Spleen (tissue), 13 donors: Measurements from ENCODE around the gene MRPL47. TPM values are rescaled to one million over a fixed set of nuclear protein-coding genes. Genes with fewer than 3 reads are reported as not detected.

ENCODE experiments used
- DNase-seq: peaks from one replicate; pipeline ENCODE4 v3.0.0-alpha.2; 2020
- H3K27ac ChIP-seq, 8 donors: fragments of 200-600 bp; sonication (generic) in 7 of 8; 1 replicate in 4 of 8; 2 replicates in 4 of 8; pipeline versions ENCODE4 v1.5.0 to v1.8.0; 2016 to 2021; ENCODE audit warnings: inconsistent platforms in 4 of 8, mild to moderate bottlenecking in 4 of 8, moderate library complexity in 1 of 8
- H3K27me3 ChIP-seq, 7 donors: fragments of 200-600 bp; sonication (generic) in 6 of 7; replicated peaks in 1 of 7; 1 replicate in 4 of 7; 2 replicates in 3 of 7; pipeline versions ENCODE4 v1.5.0 to v1.8.0; 2016 to 2021; ENCODE audit warnings: inconsistent platforms in 3 of 7, mild to moderate bottlenecking in 1 of 7
- H3K36me3 ChIP-seq, 6 donors: fragments of 200-600 bp; sonication (generic) in 5 of 6; 1 replicate in 4 of 6; 2 replicates in 2 of 6; pipeline versions ENCODE4 v1.5.0 to v1.8.0; 2016 to 2021; ENCODE audit warnings: inconsistent platforms in 2 of 6
- H3K4me1 ChIP-seq, 6 donors: fragments of 200-600 bp; sonication (generic) in 5 of 6; 1 replicate in 3 of 6; 2 replicates in 3 of 6; pipeline versions ENCODE4 v1.5.0 to v1.8.0; 2016 to 2021; ENCODE audit warnings: inconsistent platforms in 3 of 6
- H3K4me3 ChIP-seq, 8 donors: fragments of 200-600 bp; sonication (generic) in 7 of 8; 1 replicate in 4 of 8; 2 replicates in 4 of 8; pipeline versions ENCODE4 v1.5.0 to v1.8.0; 2016 to 2021; ENCODE audit warnings: inconsistent platforms in 4 of 8, mild to moderate bottlenecking in 4 of 8, moderate library complexity in 2 of 8
- H3K9me3 ChIP-seq, 8 donors: fragments of 200-600 bp; sonication (generic) in 7 of 8; 1 replicate in 4 of 8; 2 replicates in 4 of 8; pipeline versions ENCODE4 v1.5.0 to v1.8.0; 2016 to 2021; ENCODE audit warnings: inconsistent platforms in 4 of 8
- CTCF ChIP-seq, 11 experiments: fragments of 200-600 bp in 7 of 11; fragments of 450-650 bp in 4 of 11; sonication (generic) in 4 of 11; IDR thresholded peaks in 8 of 11; conservative IDR thresholded peaks in 3 of 11; 1 replicate in 7 of 11; 2 replicates in 4 of 11; pipeline versions ENCODE4 v1.4.0 to v1.8.0; 2016 to 2021; ENCODE audit warnings: antibody characterized with exemption in 11 of 11, inconsistent platforms in 4 of 11, mild to moderate bottlenecking in 1 of 11
- POLR2A ChIP-seq, 3 donors: fragments of 450-650 bp; IDR thresholded peaks; one replicate each; pipeline ENCODE4 v1.5.1; 2017; ENCODE audit warnings: antibody characterized with exemption in 3 of 3, mild to moderate bottlenecking in 1 of 3
- POLR2AphosphoS5 ChIP-seq, 3 donors: sonication (generic); formaldehyde crosslinking; IDR thresholded peaks; one replicate each; pipeline ENCODE4 v1.5.1; 2017; ENCODE audit warnings: antibody characterized with exemption in 3 of 3
- WGBS, 5 donors: extraction: QIAGEN DNeasy Blood & Tissue Kit in 3 of 5; methylation state at CpG; one replicate each; pipeline versions ENCODE4 v1.1.5 to v1.1.7; 2013 to 2018; 5-methylcytosine and 5-hydroxymethylcytosine counted together
- intact Hi-C: fragments of 100-400 bp; cut with DNase I; formaldehyde crosslinking; loops from one replicate; pipeline ENCODE4 v1.15.0; 2023; ENCODE audit warnings: low total_unique reads
- long read RNA-seq, 2 donors: transcript quantifications; one replicate each; lab custom pipeline, GENCODE V29; 2026
- polyA plus RNA-seq, 3 donors: library from polyadenylated mRNA; stranded (reverse); fragments of 200-250 nt; gene quantifications; one replicate each; pipeline ENCODE4 v1.2.1, GENCODE V29; 2013
- total RNA-seq, 7 donors: library from RNA; depleted of rRNA in 3 of 7; stranded (reverse); fragments of >200 nt in 3 of 7; fragmentation: NEBNext Ultra II Directional in 4 of 7; extraction: Animal tissue kit (Norgen Biotek cat#: 25700) in 4 of 7; gene quantifications; one replicate each; pipeline versions ENCODE4 v1.1.0 to v1.2.1, GENCODE V29; 2016 to 2021
- donor health status: healthy with polysubstance abuse.
- donor health status: DM: no; HTN: no; CAD: no; lungs with moderate emphysema.
- donor health status: DM: no; HTN: no; CAD: no.
- donor health status: Bipolar disorder and iron deficiency.
- donor health status: healthy.
- donor health status: DM: no; HTN: no; CAD: no.
- donor health status: DM: yes; HTN: yes; CAD: no.

The MRPL47 gene
- total RNA-seq (10 to 100 TPM; 17.8 to 23.8 (median 19.5) TPM), polyA plus RNA-seq (10 to 100 TPM; 34.3 to 43.2 (median 42.3) TPM)
- long read RNA-seq, donor 1, transcript MRPL47-203 (7 exons, 1,370 nt): major isoform, 27 of 30 reads
- long read RNA-seq, donor 1, partial matches to known transcripts: 0 of 30 reads
- long read RNA-seq, donor 1, other reads (novel, unspliced or antisense): 0 of 30 reads
- long read RNA-seq, donor 2, transcript MRPL47-203 (7 exons, 1,370 nt): major isoform, 19 of 20 reads
- long read RNA-seq, donor 2, partial matches to known transcripts: 0 of 20 reads
- long read RNA-seq, donor 2, other reads (novel, unspliced or antisense): 0 of 20 reads

- Histone ChIP-seq H3K27me3 (no peaks in the 10 kb centered on the region), H3K4me1 (peaks cover 29 to 85% (median 59%) of the 10 kb centered on the region in 6 donors), H3K27ac (peak within 1 kb of the TSS; percentile 77 to 96 (median 92)), H3K4me3 (peak within 1 kb of the TSS; percentile 52 to 92 (median 76)), H3K36me3 (peaks cover 0 to 48% (median 28%) of the 10 kb centered on the region in 6 donors), H3K9me3 (no peaks in the 10 kb centered on the region)
- 0 to 1% (median 0%) methylated on average over 42 to 45 of the region's 45 CpGs for WGBS, 5 donors
- TF ChIP-seq POLR2AphosphoS5 (IDR thresholded peaks at IDR 0.05): peak; percentile 94 to 97 (median 95)
- TF ChIP-seq CTCF (IDR thresholded peaks at IDR 0.05 in 8 of 11, conservative IDR thresholded peaks at IDR 0.05 in 3 of 11): peak in 1 of 11 experiments; percentile 8
- peak in 2 of 3 donors; percentile 9 to 57 for TF ChIP-seq POLR2A (IDR thresholded peaks at IDR 0.05)
- intact Hi-C loops: no loop called here
- DNase-seq: peak; percentile 97
Observed at GRCh38 chr3:179604321-179605078, at the start of gene MRPL47, which contains the start of gene NDUFB5. Gene MRPL47 (minus strand): TSS chr3:179604638. CDS start chr3:179604624, 14 bp downstream. Gene NDUFB5 (plus strand): TSS chr3:179604794. CDS start chr3:179604816, 22 bp downstream.

- peak; percentile 92 for DNase-seq
- no peaks in the 10 kb centered on the region for H3K36me3 ChIP-seq
Observed at GRCh38 chr3:179653096-179653797, 48.8 kb upstream of the MRPL47 start.

GRCh38 chr3:179652447-179653095, 48.1 kb upstream of the MRPL47 start, which contains the start of gene USP13:
Gene USP13 (plus strand): TSS chr3:179653040. CDS start chr3:179653226, 186 bp downstream.
- intact Hi-C loops: no loop called here
- peak within 1 kb of the TSS; percentile 57 to 97 (median 75) for H3K4me3 ChIP-seq
- 0 to 1% (median 0%) methylated on average over 16 to 56 of the region's 56 CpGs for WGBS, 5 donors
- no peaks in the 10 kb centered on the region for H3K9me3 ChIP-seq
- TF ChIP-seq CTCF (IDR thresholded peaks at IDR 0.05 in 8 of 11, conservative IDR thresholded peaks at IDR 0.05 in 3 of 11): peak in 6 of 11 experiments; percentile 7 to 33 (median 18)
- peak in 2 of 3 donors; percentile 3 to 50 for TF ChIP-seq POLR2AphosphoS5 (IDR thresholded peaks at IDR 0.05)
- no peak for TF ChIP-seq POLR2A (IDR thresholded peaks at IDR 0.05)
- peak; percentile 89 for DNase-seq
- H3K4me1 ChIP-seq: peaks cover 5 to 25% (median 17%) of the 10 kb centered on the region in 6 donors
- no peaks in the 10 kb centered on the region for H3K27me3 ChIP-seq
- H3K27ac ChIP-seq: peak within 1 kb of the TSS; percentile 64 to 92 (median 86)
- H3K36me3 ChIP-seq: no peaks in the 10 kb centered on the region

More at GRCh38 chr3:179653096-179653797, 48.8 kb upstream of the MRPL47 start:
- WGBS, 5 donors: 0 to 1% (median 0%) methylated on average over 35 to 77 of the region's 77 CpGs
- TF ChIP-seq POLR2A (IDR thresholded peaks at IDR 0.05): no peak
- TF ChIP-seq POLR2AphosphoS5 (IDR thresholded peaks at IDR 0.05): peak; percentile 25 to 76 (median 75)
- TF ChIP-seq CTCF (IDR thresholded peaks at IDR 0.05 in 8 of 11, conservative IDR thresholded peaks at IDR 0.05 in 3 of 11): no peak
- intact Hi-C loops: no loop called here
- Histone ChIP-seq H3K27me3 (no peaks in the 10 kb centered on the region), H3K9me3 (no peaks in the 10 kb centered on the region), H3K4me1 (peaks cover 5 to 25% (median 17%) of the 10 kb centered on the region in 6 donors), H3K4me3 (peak overlapping the region; percentile 57 to 97 (median 75)), H3K27ac (peak overlapping the region; percentile 64 to 92 (median 86))
